Measurements from ENCODE around the gene ANKZF1.

ANKZF1 gene

GRCh38 chr2:219223831-219224610 is 5.6 kb upstream of the ANKZF1 start:
- no peak for DNase-seq (ENCODE audit: low read depth, low spot score)

DNA sequence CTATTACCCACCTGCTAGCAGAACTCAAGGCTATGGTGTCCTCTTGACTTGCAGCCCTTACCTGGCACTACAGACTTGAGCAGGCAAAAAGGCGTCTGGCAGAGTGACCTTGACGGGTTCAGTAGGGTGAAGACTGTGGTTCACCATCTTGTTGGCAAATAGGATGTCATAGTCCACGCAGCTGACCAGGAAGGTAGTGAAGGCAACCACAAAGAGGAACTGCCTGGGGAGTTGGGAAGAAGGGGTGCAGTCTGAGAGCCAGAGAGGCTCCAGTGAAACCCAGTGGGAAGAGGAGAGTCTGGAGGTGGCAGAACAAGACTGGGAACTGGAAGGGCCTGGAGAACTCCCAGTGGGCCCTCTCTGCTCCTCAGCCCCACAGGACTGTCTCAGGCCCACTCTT is 4.3 kb upstream of the ANKZF1 start:
- DNase-seq (ENCODE audit: low read depth, low spot score): no peak

DNA sequence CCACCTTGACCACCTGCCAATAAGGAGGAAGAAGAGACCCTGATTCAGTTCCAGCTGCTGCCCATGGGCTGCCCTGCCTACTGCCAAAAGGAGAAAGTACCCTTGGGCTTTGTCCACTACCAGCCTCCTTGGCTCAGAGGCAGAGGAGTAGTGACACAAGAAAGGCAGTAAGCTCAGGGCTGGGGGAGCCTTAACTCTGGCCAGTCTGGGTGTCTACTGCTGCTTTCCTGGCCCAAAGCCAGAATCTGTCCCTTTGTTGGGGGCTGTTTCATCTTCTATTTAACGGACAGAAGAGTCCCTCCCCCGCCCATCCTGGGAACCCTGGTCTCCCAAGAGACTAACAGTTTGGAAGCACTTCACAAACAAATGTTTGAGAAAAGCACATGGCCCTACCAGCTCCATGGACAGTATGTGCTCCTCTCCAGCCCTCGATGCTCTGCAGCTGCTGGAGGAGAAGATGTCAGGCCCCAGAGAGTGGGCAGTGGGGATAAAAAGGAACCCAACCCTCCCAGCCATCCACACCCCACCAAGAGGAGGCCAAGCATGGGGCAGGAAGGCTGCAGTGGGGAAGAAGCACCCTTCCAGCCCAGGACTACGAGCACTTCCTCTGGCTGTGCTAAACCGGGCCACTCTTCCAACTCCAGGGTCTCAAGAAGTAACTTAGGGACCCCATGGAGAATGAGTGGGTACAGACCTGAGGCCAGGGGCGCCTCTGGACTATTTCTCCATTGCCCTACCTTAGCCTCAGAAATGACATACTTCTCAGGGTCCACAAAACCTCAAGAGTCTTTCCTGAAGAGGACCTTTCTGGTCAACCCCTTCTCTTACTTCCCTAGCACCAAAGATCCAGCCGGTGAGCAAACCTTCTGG is 1.3 kb upstream of the ANKZF1 start:
- DNase-seq (ENCODE audit: low read depth, low spot score): peak; percentile 11

GRCh38 chr2:219228911-219229304 is 698 bp upstream of the ANKZF1 start:
- no peak for DNase-seq (ENCODE audit: low read depth, low spot score)

DNA sequence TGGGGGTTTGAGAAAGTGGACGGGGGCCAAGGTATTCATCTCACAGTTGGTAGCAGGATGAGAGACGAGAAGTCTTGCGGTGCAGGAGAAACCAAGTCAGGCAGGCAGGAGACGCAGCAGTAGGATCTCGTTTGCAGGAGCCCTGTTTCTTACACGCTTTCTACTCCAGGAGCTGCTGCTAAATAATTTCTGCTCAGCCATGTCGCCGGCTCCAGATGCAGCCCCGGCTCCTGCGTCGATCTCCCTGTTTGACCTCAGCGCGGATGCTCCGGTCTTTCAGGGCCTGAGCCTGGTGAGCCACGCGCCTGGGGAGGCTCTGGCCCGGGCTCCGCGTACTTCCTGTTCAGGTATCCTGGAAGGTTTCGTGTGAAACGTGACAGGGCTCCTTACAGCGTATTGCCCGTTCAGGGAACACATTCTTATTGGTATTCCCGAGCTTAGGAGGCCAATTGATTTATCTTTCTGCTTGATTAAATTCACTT is 494 bp downstream of the ANKZF1 start:
- no peak for DNase-seq (ENCODE audit: low read depth, low spot score)

DNA sequence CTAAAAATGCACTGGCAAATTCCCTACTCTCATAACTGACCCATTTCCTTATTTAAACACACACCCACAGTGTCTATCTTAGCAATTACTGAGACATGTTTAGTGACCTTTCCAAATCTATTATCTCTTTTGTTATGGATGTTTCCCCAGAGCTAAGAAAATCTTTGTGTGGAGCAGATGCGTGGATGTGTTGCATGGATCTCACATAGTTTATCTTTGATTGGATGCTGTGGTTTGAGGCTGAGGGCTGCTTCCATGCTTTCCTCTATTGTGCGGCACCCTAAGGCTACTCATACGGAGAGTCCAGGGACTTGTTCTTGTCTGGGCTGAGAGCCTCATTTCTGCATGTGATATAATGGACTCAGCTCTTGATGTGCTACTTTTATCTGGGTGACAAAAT is 4.7 kb downstream of the ANKZF1 start:
- no peak for DNase-seq (ENCODE audit: low read depth, low spot score)

- DNase-seq (ENCODE audit: low read depth, low spot score): no peak
Measured at GRCh38 chr2:219243291-219243761, 13.7 kb downstream of the ANKZF1 start.

DNA sequence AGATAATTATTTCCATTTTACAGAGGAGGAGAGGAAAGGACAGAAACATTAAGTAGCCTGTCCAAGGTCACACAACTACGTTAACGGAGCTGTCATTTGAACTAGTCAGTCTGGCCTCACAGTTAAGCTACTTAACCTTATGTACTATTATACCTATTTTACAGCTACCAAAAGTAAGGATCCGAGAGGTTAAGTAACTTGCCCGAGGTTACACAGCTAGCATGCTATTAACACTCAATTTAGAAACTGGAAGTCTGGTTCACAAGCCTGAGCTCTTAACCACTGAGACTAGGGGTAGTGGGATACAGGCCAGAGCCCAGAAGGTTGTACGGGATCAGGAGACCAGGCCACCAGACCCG is 15.2 kb downstream of the ANKZF1 start:
- DNase-seq (ENCODE audit: low read depth, low spot score): no peak

- DNase-seq (ENCODE audit: low read depth, low spot score): peak; percentile 98
Measured at GRCh38 chr2:219245148-219245898, 15.7 kb downstream of the ANKZF1 start, which contains the start of the genes GLB1L and STK16. TSS of gene GLB1L (minus strand) at chr2:219245444. CDS start at chr2:219243573, 1,871 bp downstream. TSS of gene STK16 (plus strand) at chr2:219245479. CDS start at chr2:219246000, 521 bp downstream.

- DNase-seq (ENCODE audit: low read depth, low spot score): no peak
Measured at GRCh38 chr2:219245899-219246230, 16.3 kb downstream of the ANKZF1 start.

GRCh38 chr2:219246559-219246958 is 17.0 kb downstream of the ANKZF1 start:
- DNase-seq (ENCODE audit: low read depth, low spot score): no peak

- no peak for DNase-seq (ENCODE audit: low read depth, low spot score)
Measured at GRCh38 chr2:219247678-219248642, 18.4 kb downstream of the ANKZF1 start.

- no peak for DNase-seq (ENCODE audit: low read depth, low spot score)
Measured at GRCh38 chr2:219248845-219249202, 19.2 kb downstream of the ANKZF1 start.

- DNase-seq (ENCODE audit: low read depth, low spot score): peak; percentile 93
Measured at GRCh38 chr2:219249203-219249980, 19.8 kb downstream of the ANKZF1 start.

GRCh38 chr2:219250049-219250781 is 20.6 kb downstream of the ANKZF1 start:
- no peak for DNase-seq (ENCODE audit: low read depth, low spot score)

DNA sequence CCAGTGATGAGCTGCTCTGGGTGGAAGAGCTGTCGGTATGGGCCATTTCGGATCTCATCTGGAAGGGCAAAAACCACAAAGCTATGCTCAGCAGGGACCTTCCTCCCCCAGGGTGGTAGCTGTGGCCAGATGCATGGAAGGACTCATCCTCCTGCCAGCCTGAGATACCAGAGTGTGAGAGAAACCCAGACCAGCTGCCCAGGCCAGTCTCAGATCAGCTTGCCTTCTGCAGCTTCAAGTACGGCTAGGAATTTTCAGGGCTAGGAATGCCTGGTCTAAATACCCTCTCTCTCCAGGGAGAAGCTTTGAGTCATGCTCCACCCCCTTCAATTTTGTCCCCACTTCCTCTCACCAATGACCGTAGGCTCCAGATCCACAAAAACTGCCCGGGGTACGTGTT is 22.1 kb downstream of the ANKZF1 start:
- no peak for DNase-seq (ENCODE audit: low read depth, low spot score)

GRCh38 chr2:219252084-219252483 is 22.5 kb downstream of the ANKZF1 start:
- no peak for DNase-seq (ENCODE audit: low read depth, low spot score)

- DNase-seq (ENCODE audit: low read depth, low spot score): no peak
Measured at GRCh38 chr2:219252570-219252899, 22.9 kb downstream of the ANKZF1 start.

Data from astrocyte of the hippocampus (primary cell).